Gastrocnemius medialis (tissue), 4 donors: Measurements from ENCODE around the gene MYH10. TPM values are rescaled to one million over a fixed set of nuclear protein-coding genes. Genes with fewer than 3 reads are reported as not detected.

ENCODE experiments used
- ATAC-seq, 2 donors: fragments of 150-250 bp; one replicate each; pipeline ENCODE4 v1.9.1; 2016
- DNase-seq, 2 donors: peaks; one replicate each; pipeline ENCODE4 v3.0.0-alpha.2; 2019
- H3K27ac ChIP-seq, 4 donors: fragments of 200-600 bp; sonication (generic); 1 replicate in 1 of 4; 2 replicates in 3 of 4; pipeline ENCODE4 v1.5.1; 2016 to 2018; ENCODE audit warnings: mild to moderate bottlenecking in 2 of 4, moderate library complexity in 1 of 4
- H3K27me3 ChIP-seq, 3 donors: fragments of 200-600 bp; sonication (generic) in 2 of 3; 1 replicate in 1 of 3; 2 replicates in 2 of 3; pipeline versions ENCODE4 v1.5.1 to v1.6.0; 2016 to 2019; ENCODE audit warnings: mild to moderate bottlenecking in 1 of 3, moderate library complexity in 1 of 3
- H3K36me3 ChIP-seq, 2 donors: fragments of 200-600 bp; sonication (generic) in 1 of 2; one replicate each; pipeline ENCODE4 v1.5.1; 2017 to 2018
- H3K4me1 ChIP-seq, 2 donors: fragments of 200-600 bp; sonication (generic) in 1 of 2; one replicate each; pipeline ENCODE4 v1.5.1; 2016 to 2017; ENCODE audit warnings: mild to moderate bottlenecking in 2 of 2
- H3K4me3 ChIP-seq, 4 donors: fragments of 200-600 bp; sonication (generic) in 3 of 4; 1 replicate in 1 of 4; 2 replicates in 3 of 4; pipeline ENCODE4 v1.5.1; 2016 to 2019; ENCODE audit warnings: mild to moderate bottlenecking in 2 of 4
- H3K9me3 ChIP-seq, 3 donors: fragments of 200-600 bp; sonication (generic) in 2 of 3; 1 replicate in 1 of 3; 2 replicates in 2 of 3; pipeline ENCODE4 v1.5.1; 2016 to 2019
- POLR2A ChIP-seq, 2 donors: fragments of 450-650 bp; IDR thresholded peaks; one replicate each; pipeline ENCODE4 v1.6.1; 2017; ENCODE audit warnings: antibody characterized with exemption in 2 of 2, mild to moderate bottlenecking in 2 of 2, moderate library complexity in 2 of 2
- in situ Hi-C, 4 donors: fragments of 200-750 bp; cut with MboI; loops; one replicate each; pipeline versions ENCODE4 v1.15.0 to v1.8.0; 2017; ENCODE audit warnings: low sequenced_read_pairs in 4 of 4
- intact Hi-C: fragments of 100-400 bp; cut with DNase I; formaldehyde crosslinking; loops from one replicate; pipeline ENCODE4 v1.15.1; 2023; ENCODE audit warnings: low total_unique reads
- total RNA-seq, 4 donors: library from RNA; depleted of rRNA; stranded (reverse); fragments of >200 nt; gene quantifications; one replicate each; pipeline versions ENCODE4 v1.1.0 to v1.2.3, GENCODE V29; 2016
- TF ChIP-seq, protein P1 (sequence below), 5 experiments: fragments of 450-650 bp in 3 of 5; fragments of 200-600 bp in 2 of 5; sonication (generic) in 2 of 5; IDR thresholded peaks in 4 of 5; conservative IDR thresholded peaks in 1 of 5; 1 replicate in 4 of 5; 2 replicates in 1 of 5; pipeline ENCODE4 v1.5.1; 2016 to 2019; ENCODE audit warnings: antibody characterized with exemption in 5 of 5, mild to moderate bottlenecking in 3 of 5, moderate library complexity in 3 of 5

MYH10 gene
- total RNA-seq, 4 donors from 2014 or later = 2.5 to 10.6 (median 4.1) TPM

GRCh38 chr17:8643855-8644506 lies 13.5 kb upstream of the MYH10 start:
- DNase-seq (no peak), ATAC-seq (no peak)
- no peaks in the 10 kb centered on the region for H3K27me3 ChIP-seq
- no peak overlapping the region for H3K4me3 ChIP-seq
- in situ Hi-C loops = loop anchor here in 1 of 4 donors (25.0 kb wide), 1 partner anchor 232 kb away; no protein-coding TSS in a partner anchor
- TF ChIP-seq, protein P1, sequence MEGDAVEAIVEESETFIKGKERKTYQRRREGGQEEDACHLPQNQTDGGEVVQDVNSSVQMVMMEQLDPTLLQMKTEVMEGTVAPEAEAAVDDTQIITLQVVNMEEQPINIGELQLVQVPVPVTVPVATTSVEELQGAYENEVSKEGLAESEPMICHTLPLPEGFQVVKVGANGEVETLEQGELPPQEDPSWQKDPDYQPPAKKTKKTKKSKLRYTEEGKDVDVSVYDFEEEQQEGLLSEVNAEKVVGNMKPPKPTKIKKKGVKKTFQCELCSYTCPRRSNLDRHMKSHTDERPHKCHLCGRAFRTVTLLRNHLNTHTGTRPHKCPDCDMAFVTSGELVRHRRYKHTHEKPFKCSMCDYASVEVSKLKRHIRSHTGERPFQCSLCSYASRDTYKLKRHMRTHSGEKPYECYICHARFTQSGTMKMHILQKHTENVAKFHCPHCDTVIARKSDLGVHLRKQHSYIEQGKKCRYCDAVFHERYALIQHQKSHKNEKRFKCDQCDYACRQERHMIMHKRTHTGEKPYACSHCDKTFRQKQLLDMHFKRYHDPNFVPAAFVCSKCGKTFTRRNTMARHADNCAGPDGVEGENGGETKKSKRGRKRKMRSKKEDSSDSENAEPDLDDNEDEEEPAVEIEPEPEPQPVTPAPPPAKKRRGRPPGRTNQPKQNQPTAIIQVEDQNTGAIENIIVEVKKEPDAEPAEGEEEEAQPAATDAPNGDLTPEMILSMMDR (IDR thresholded peaks at IDR 0.05 in 4 of 5, conservative IDR thresholded peaks at IDR 0.05 in 1 of 5) = no peak
- TF ChIP-seq POLR2A (IDR thresholded peaks at IDR 0.05) = no peak
- peaks cover 0 to under 1% of the 10 kb centered on the region in 2 donors for H3K4me1 ChIP-seq
- no peak overlapping the region for H3K27ac ChIP-seq
- H3K36me3 ChIP-seq = no peaks in the 10 kb centered on the region
- no peaks in the 10 kb centered on the region for H3K9me3 ChIP-seq
- intact Hi-C loops = no loop called here

DNA sequence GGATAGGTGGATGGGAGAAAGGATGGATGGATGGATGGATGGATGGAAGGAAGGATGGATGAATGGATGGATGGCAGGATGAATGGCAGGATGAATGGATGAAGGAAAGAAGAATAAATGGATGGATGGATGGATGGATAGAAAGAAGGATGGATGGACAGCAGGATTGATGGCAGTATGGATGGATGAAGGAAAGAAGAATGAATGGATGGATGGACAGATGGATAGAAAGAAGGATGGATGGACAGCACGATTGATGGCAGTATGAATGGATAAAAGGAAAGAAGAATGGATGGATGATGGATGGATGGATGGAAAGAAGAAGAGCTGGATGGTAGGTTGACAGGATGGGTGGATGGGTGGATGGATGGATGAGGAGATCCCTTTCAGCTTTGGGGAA lies 9.2 kb upstream of the MYH10 start:
- in situ Hi-C loops (loop anchor here in 1 of 4 donors (25.0 kb wide), 1 partner anchor 227 kb away; no protein-coding TSS in a partner anchor), intact Hi-C loops (loop anchor here (10.0 kb wide), 1 partner anchor 205 kb away; the partner anchor contains the start of gene NDEL1)
- Histone ChIP-seq H3K27me3 (no peaks in the 10 kb centered on the region), H3K4me3 (no peak overlapping the region), H3K27ac (no peak overlapping the region), H3K36me3 (no peaks in the 10 kb centered on the region), H3K9me3 (no peaks in the 10 kb centered on the region), H3K4me1 (no peaks in the 10 kb centered on the region)
- ATAC-seq (no peak), DNase-seq (no peak)
- TF ChIP-seq, protein P1 (IDR thresholded peaks at IDR 0.05 in 4 of 5, conservative IDR thresholded peaks at IDR 0.05 in 1 of 5) = no peak
- TF ChIP-seq POLR2A (IDR thresholded peaks at IDR 0.05) = no peak

GRCh38 chr17:8632061-8632460 lies 1.5 kb upstream of the MYH10 start:
- TF ChIP-seq, protein P1 (IDR thresholded peaks at IDR 0.05 in 4 of 5, conservative IDR thresholded peaks at IDR 0.05 in 1 of 5) = no peak
- no peak for TF ChIP-seq POLR2A (IDR thresholded peaks at IDR 0.05)
- Histone ChIP-seq H3K27ac (no peak overlapping the region), H3K4me1 (peaks cover 0 to 10% of the 10 kb centered on the region in 2 donors), H3K4me3 (no peak overlapping the region), H3K27me3 (peaks cover 0 to 6% (median 0%) of the 10 kb centered on the region in 3 donors), H3K36me3 (no peaks in the 10 kb centered on the region), H3K9me3 (no peaks in the 10 kb centered on the region)
- intact Hi-C loops (loop anchor here (10.0 kb wide), 1 partner anchor 197 kb away; the partner anchor contains the start of gene NDEL1), in situ Hi-C loops (loop anchor here in 1 of 4 donors (25.0 kb wide), 1 partner anchor 220 kb away; no protein-coding TSS in a partner anchor)
- ATAC-seq (no peak), DNase-seq (no peak)

DNA sequence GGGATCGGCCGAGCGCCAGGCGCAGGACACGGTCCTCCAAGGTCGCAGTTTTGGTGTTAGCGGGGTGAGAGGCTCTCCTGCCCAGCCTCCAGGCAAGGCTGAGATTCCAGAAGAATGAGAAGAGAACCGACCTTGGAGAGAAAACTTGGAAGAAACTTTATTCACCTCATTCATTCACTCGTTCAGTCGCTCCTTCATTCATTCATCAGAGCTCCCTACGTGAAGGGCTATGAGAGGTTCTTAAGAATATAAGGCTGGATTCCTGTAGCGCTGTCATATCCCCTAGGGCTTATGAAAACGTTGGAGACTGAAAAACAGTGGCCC lies 991 bp upstream of the MYH10 start:
- H3K27me3 ChIP-seq = peaks cover 0 to 6% (median 0%) of the 10 kb centered on the region in 3 donors
- H3K4me1 ChIP-seq = peaks cover 0 to 10% of the 10 kb centered on the region in 2 donors
- H3K9me3 ChIP-seq = no peaks in the 10 kb centered on the region
- no peak for TF ChIP-seq POLR2A (IDR thresholded peaks at IDR 0.05)
- TF ChIP-seq, protein P1 (IDR thresholded peaks at IDR 0.05 in 4 of 5, conservative IDR thresholded peaks at IDR 0.05 in 1 of 5) = no peak
- in situ Hi-C loops (loop anchor here in 1 of 4 donors (25.0 kb wide), 1 partner anchor 219 kb away; no protein-coding TSS in a partner anchor), intact Hi-C loops (loop anchor here (10.0 kb wide), 1 partner anchor 197 kb away; the partner anchor contains the start of gene NDEL1)
- no peaks in the 10 kb centered on the region for H3K36me3 ChIP-seq
- H3K27ac ChIP-seq = peak overlapping the region; percentile 71 to 80 (median 74)
- ATAC-seq = no peak
- DNase-seq = no peak
- peak overlapping the region; percentile 80 to 96 (median 92) for H3K4me3 ChIP-seq
